B cell (primary cell): ENCODE measurements around the gene MAGI2. TPM values are rescaled to one million over a fixed set of nuclear protein-coding genes. Genes with fewer than 3 reads are reported as not detected.

ENCODE experiments used
- ATAC-seq: fragments of 200-7000 bp; cut with Tn5 transposase; one replicate; pipeline ENCODE4 v1.10.0; 2021; ENCODE audit warnings: low read depth, mild to moderate bottlenecking, moderate number of reproducible peaks, moderate library complexity
- CTCF ChIA-PET: fragments of 350-600 bp; sonication (Branson Sonifier 250); formaldehyde crosslinking; loops from one replicate; lab custom pipeline; 2021; ENCODE audit warnings: antibody characterized with exemption, inconsistent platforms; lab: Charles Lee
- POLR2A ChIA-PET: fragments of 350-600 bp; sonication (Branson Sonifier 250); formaldehyde crosslinking; loops from one replicate; lab custom pipeline; 2021; ENCODE audit warnings: antibody characterized with exemption; lab: Charles Lee
- DNase-seq: peaks from one replicate; pipeline ENCODE4 v3.0.0; 2013
- H2AFZ ChIP-seq: 2 replicates; pipeline ENCODE4 v1.6.1; 2012; ENCODE audit warnings: mild to moderate bottlenecking, low read depth, low read length; ENCODE audit not compliant: insufficient read depth, poor library complexity, severe bottlenecking
- H3K27ac ChIP-seq, 2 donors: 1 replicate in 1 of 2; 2 replicates in 1 of 2; pipeline ENCODE4 v1.5.1; 2012 to 2013; ENCODE audit warnings: low read length in 2 of 2, mild to moderate bottlenecking in 2 of 2, moderate library complexity in 1 of 2
- H3K27me3 ChIP-seq, 4 experiments: fragments of 200-600 bp in 1 of 4; sonication (generic) in 1 of 4; replicated peaks in 1 of 4; 1 replicate in 2 of 4; 2 replicates in 2 of 4; pipeline versions ENCODE4 v1.6.1 to v1.7.0; 2013 to 2016; ENCODE audit warnings: low read length in 3 of 4, mild to moderate bottlenecking in 2 of 4, mixed read lengths in 1 of 4, moderate library complexity in 1 of 4; ENCODE audit not compliant: insufficient read depth in 4 of 4, control insufficient read depth in 3 of 4; ENCODE audit errors: control extremely low read depth in 1 of 4
- H3K36me3 ChIP-seq, 2 experiments: replicated peaks in 1 of 2; 1 replicate in 1 of 2; 2 replicates in 1 of 2; pipeline versions ENCODE4 v1.6.1 to v1.7.1; 2013; ENCODE audit warnings: low read length in 1 of 2; ENCODE audit not compliant: insufficient read depth in 2 of 2, control insufficient read depth in 1 of 2; ENCODE audit errors: control extremely low read depth in 1 of 2, extremely low read depth in 1 of 2
- H3K4me1 ChIP-seq, 2 donors: fragments of 200-600 bp in 1 of 2; sonication (generic) in 1 of 2; 1 replicate in 1 of 2; 2 replicates in 1 of 2; pipeline versions ENCODE4 v1.5.1 to v1.6.1; 2013 to 2017; ENCODE audit warnings: low read length in 2 of 2; ENCODE audit not compliant: control insufficient read depth in 2 of 2, insufficient read depth in 2 of 2
- H3K4me2 ChIP-seq: replicated peaks from 2 replicates; pipeline ENCODE3; 2012; ENCODE audit warnings: mild to moderate bottlenecking, low read depth, low read length; ENCODE audit not compliant: poor library complexity, severe bottlenecking
- H3K4me3 ChIP-seq, 5 experiments: fragments of 200-600 bp in 1 of 5; sonication (generic) in 1 of 5; 1 replicate in 3 of 5; 2 replicates in 2 of 5; pipeline versions ENCODE4 v1.5.1 to v1.7.0; 2011 to 2016; ENCODE audit warnings: low read length in 4 of 5, mild to moderate bottlenecking in 4 of 5, low read depth in 2 of 5, control low read depth in 1 of 5, moderate library complexity in 1 of 5; ENCODE audit not compliant: insufficient read depth in 1 of 5; ENCODE audit errors: control extremely low read depth in 1 of 5, extremely low read depth in 1 of 5
- H3K79me2 ChIP-seq: fragments of 200-600 bp; sonication (generic); one replicate; pipeline ENCODE4 v1.6.0; 2016; ENCODE audit warnings: low read length; ENCODE audit not compliant: control insufficient read depth, insufficient read depth
- H3K9ac ChIP-seq: fragments of 200-600 bp; sonication (generic); 2 replicates; pipeline ENCODE4 v1.6.1; 2017; ENCODE audit warnings: mild to moderate bottlenecking, low read length, moderate library complexity
- H3K9me3 ChIP-seq, 3 donors: one replicate each; pipeline versions ENCODE4 v1.6.1 to v1.7.1; 2013; ENCODE audit warnings: low read length in 2 of 3; ENCODE audit not compliant: control insufficient read depth in 2 of 3, insufficient read depth in 1 of 3; ENCODE audit errors: control extremely low read depth in 1 of 3
- H4K20me1 ChIP-seq: 2 replicates; pipeline ENCODE4 v1.6.0; 2012; ENCODE audit warnings: mild to moderate bottlenecking, low read length; ENCODE audit not compliant: insufficient read depth, control insufficient read depth, poor library complexity, severe bottlenecking
- H3K27ac Mint-ChIP-seq: one replicate; pipeline ENCODE4 v1.8.0; 2021; ENCODE audit warnings: mixed read lengths
- H3K27me3 Mint-ChIP-seq: one replicate; pipeline ENCODE4 v1.8.0; 2021; ENCODE audit warnings: mixed read lengths
- H3K4me1 Mint-ChIP-seq: one replicate; pipeline ENCODE4 v1.8.0; 2021; ENCODE audit warnings: mixed read lengths
- H3K4me3 Mint-ChIP-seq: one replicate; pipeline ENCODE4 v1.8.0; 2021; ENCODE audit warnings: mixed read lengths
- H3K9me3 Mint-ChIP-seq: one replicate; pipeline ENCODE4 v1.8.0; 2022; ENCODE audit warnings: mixed read lengths; ENCODE audit not compliant: insufficient read depth
- CTCF ChIP-seq: fragments of 200-600 bp; IDR thresholded peaks from one replicate; pipeline ENCODE4 v1.8.0; 2022; ENCODE audit warnings: antibody characterized with exemption, mild to moderate bottlenecking
- EZH2 ChIP-seq: IDR thresholded peaks from 2 replicates; pipeline ENCODE4 v1.6.1; 2012; ENCODE audit warnings: borderline replicate concordance, low read depth, mild to moderate bottlenecking, moderate library complexity, low read length; ENCODE audit not compliant: insufficient read depth, poor library complexity, severe bottlenecking
- WGBS: methylation state at CpG from one replicate; pipeline ENCODE4 v1.1.5; 2013; ENCODE audit warnings: missing lambda C conversion rate; ENCODE audit not compliant: insufficient coverage; 5-methylcytosine and 5-hydroxymethylcytosine counted together
- intact Hi-C: fragments of 100-400 bp; cut with micrococcal nuclease; formaldehyde crosslinking; loops from one replicate; pipeline ENCODE4 v1.10.0; 2022
- polyA plus RNA-seq: library from polyadenylated mRNA; depleted of rRNA; stranded (reverse); fragments of >200 nt; gene quantifications from 2 replicates; pipeline ENCODE4 v1.2.3, GENCODE V29; 2012
- total RNA-seq, 2 donors: library from RNA; stranded (reverse); fragments of 120-200 nt in 1 of 2; gene quantifications; 1 replicate in 1 of 2; 2 replicates in 1 of 2; pipeline versions ENCODE4 v1.2.3 to v1.2.4, GENCODE V29; 2013 to 2022

The MAGI2 gene
- total and polyA plus RNA-seq, 2 donors (not counting 1 experiment from before 2014, with no cell fraction given): 0.16 to 0.64 TPM

- H4K20me1 ChIP-seq: no peaks in the 10 kb centered on the region
- Mint-ChIP-seq H3K9me3 (no peaks in the 10 kb centered on the region), H3K4me3 (no peak overlapping the region), H3K27me3 (peaks cover 7% of the 10 kb centered on the region), H3K27ac (no peak overlapping the region), H3K4me1 (no peaks in the 10 kb centered on the region)
- H3K9ac ChIP-seq: no peak overlapping the region
- WGBS: 87% methylated on average over 3 of the region's 3 CpGs
- no peak overlapping the region for H3K4me2 ChIP-seq
- ChIA-PET CTCF (no interaction called here), POLR2A (no interaction called here)
- H3K27me3 ChIP-seq: no peaks in the 10 kb centered on the region
- H3K4me1 ChIP-seq: no peaks in the 10 kb centered on the region
- H3K9me3 ChIP-seq: no peaks in the 10 kb centered on the region
- TF ChIP-seq CTCF: no peak
- no peak overlapping the region for H3K4me3 ChIP-seq
- ATAC-seq (no peak), DNase-seq (no peak)
- H3K79me2 ChIP-seq: no peaks in the 10 kb centered on the region
- H3K36me3 ChIP-seq: no peaks in the 10 kb centered on the region
- intact Hi-C loops: no loop called here
- H3K27ac ChIP-seq: no peak overlapping the region
- no peak overlapping the region for H2AFZ ChIP-seq
Observed at GRCh38 chr7:78215199-78215598, 1238.3 kb downstream of the MAGI2 start.

GRCh38 chr7:78213402-78213801 lies 1240.1 kb downstream of the MAGI2 start:
- Histone ChIP-seq H3K4me1 (no peaks in the 10 kb centered on the region), H3K9ac (no peak overlapping the region), H3K27me3 (no peaks in the 10 kb centered on the region), H3K79me2 (no peaks in the 10 kb centered on the region), H4K20me1 (no peaks in the 10 kb centered on the region), H3K4me3 (no peak overlapping the region), H3K27ac (no peak overlapping the region), H3K4me2 (no peak overlapping the region), H3K36me3 (no peaks in the 10 kb centered on the region), H3K9me3 (no peaks in the 10 kb centered on the region), H2AFZ (no peak overlapping the region)
- DNase-seq (no peak), ATAC-seq (no peak)
- Mint-ChIP-seq H3K9me3 (peaks cover 2% of the 10 kb centered on the region), H3K4me3 (no peak overlapping the region), H3K4me1 (no peaks in the 10 kb centered on the region), H3K27me3 (peaks cover 7% of the 10 kb centered on the region), H3K27ac (no peak overlapping the region)
- ChIA-PET CTCF (no interaction called here), POLR2A (no interaction called here)
- 97% methylated on average over 3 of the region's 6 CpGs for WGBS
- intact Hi-C loops: no loop called here
- TF ChIP-seq EZH2 (no peak), CTCF (no peak)
